GM12864 (cell line): ENCODE results near the gene BNIP3.
"Not testable (repeated sequence)": the region's sequence is repeated elsewhere in the genome, so short reads cannot be mapped to it uniquely, and the experiment has no call there.

Source experiments
- DNase-seq: peaks from one replicate; pipeline ENCODE4 v3.0.0-alpha.2; 2011; ENCODE audit warnings: low read depth
- H3K4me3 ChIP-seq: 2 replicates; pipeline ENCODE4 v1.5.1; 2011; ENCODE audit warnings: mild to moderate bottlenecking, low read depth, low read length, control low read depth
- TF ChIP-seq, protein P1 (sequence below): IDR thresholded peaks from 2 replicates; pipeline ENCODE4 v1.5.1; 2011; ENCODE audit warnings: low read depth, mild to moderate bottlenecking, moderate library complexity, low read length, control low read depth, inconsistent platforms; ENCODE audit errors: missing control alignments

The BNIP3 gene

DNA sequence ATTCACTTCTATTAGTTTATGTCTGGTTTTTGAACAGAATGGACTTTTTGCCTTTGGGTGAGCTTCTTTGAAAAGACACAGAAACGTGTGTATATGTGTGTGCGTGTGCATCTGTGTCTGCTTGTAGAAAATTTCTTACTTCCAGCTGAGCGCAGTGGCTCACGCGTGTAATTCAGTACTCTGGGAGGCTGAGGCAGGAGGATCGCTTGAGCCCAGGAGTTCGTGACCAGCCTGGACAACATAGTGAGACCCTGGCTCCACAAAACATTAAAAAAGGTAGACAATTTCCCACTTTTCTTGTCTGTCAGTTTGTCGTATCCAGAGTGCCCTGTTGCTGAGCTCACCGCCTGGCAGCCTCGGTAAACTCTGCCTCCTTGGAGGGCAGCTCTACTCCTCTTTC lies 55.5 kb downstream of the BNIP3 start:
- TF ChIP-seq, protein P1, sequence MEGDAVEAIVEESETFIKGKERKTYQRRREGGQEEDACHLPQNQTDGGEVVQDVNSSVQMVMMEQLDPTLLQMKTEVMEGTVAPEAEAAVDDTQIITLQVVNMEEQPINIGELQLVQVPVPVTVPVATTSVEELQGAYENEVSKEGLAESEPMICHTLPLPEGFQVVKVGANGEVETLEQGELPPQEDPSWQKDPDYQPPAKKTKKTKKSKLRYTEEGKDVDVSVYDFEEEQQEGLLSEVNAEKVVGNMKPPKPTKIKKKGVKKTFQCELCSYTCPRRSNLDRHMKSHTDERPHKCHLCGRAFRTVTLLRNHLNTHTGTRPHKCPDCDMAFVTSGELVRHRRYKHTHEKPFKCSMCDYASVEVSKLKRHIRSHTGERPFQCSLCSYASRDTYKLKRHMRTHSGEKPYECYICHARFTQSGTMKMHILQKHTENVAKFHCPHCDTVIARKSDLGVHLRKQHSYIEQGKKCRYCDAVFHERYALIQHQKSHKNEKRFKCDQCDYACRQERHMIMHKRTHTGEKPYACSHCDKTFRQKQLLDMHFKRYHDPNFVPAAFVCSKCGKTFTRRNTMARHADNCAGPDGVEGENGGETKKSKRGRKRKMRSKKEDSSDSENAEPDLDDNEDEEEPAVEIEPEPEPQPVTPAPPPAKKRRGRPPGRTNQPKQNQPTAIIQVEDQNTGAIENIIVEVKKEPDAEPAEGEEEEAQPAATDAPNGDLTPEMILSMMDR, result no peak

DNA sequence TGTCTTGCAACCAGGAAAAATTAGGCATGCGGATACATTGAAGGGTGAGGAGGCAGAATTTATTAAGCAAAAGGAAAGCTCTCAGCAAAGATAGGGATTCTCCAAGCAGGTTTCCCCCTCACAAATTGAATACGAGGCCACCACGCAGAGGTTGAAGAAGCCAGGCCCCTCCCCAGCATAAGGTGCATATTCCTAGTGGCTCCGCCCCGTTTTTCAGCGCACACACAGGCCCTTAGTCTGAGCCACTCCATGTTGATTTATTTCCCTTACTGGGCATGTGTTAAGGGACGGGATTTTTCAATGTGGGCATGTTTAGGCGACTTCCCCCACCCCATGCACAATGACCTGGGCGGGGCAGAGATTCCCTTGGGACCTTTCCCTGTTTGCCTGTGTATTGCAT lies 56.0 kb downstream of the BNIP3 start:
- TF ChIP-seq, protein P1, result no peak
- no peak for DNase-seq
- H3K4me3 ChIP-seq, result no peak overlapping the region

More for the DNA sequence above, 55.5 kb downstream of the BNIP3 start:
- H3K4me3 ChIP-seq, result no peak overlapping the region
- DNase-seq, result no peak

DNA sequence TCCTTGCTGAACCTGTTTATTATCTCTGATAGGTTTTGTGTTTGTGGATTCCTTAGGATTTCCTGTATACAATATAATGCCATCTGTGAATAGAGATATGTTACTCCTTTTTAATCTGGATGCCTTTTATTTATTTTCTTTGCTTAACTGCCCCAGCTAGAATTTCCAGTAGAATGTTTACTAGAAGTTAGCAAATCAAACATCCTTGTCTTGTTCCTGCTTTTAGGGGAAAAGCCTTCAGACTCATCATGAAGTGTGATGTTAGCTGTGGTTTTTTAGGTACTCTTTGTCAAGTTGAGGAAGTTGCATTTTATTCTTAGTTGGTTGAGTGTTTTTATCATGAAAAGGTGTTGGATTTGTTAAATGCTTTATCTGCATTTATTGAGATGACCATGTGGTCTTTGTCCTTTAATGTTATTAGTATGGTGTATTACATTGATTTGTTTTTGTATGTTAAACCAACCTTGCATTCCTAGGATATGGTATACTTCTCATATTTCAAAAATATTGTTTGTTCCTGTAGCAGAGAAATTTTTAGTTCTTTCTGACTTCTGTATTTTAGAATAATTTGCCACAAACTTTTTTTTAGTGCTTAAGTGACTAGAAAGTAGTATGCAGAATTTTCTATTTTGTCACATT lies 56.6 kb downstream of the BNIP3 start:
- H3K4me3 ChIP-seq, result no peak overlapping the region
- DNase-seq, result no peak
- TF ChIP-seq, protein P1, result no peak

DNA sequence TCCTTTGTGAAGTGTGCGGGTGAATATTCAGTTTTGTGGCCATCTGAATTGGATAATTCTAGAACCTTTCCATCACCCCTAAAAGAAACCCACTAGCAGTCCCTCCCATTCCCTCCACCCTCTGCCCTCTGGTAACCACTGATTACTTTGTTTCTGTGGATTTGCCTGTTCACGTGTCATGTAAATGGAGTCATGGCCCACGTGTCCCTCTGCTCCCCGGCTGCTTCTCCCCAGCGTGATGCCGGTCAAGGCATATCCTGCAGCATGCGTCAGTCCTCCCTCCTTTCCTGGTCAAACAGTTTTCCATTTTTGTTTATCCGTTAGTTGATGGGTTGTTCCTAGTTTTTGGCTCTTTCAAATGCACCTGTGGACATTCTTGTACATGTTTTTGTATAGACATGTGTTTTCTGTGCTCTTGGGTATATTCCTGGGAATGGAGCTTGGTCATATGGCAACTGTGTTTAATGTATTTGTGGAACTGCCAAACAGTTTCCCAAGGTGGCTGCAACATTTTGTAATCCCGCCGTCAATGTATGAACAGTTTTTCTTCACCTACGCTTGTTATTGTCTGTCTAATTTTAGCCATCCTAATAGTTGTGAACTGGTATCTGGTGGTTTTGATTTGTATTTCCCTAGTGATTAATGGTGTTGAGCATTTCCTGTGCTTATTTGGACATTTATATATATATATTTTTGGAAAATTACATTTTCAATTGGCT lies 58.5 kb downstream of the BNIP3 start:
- DNase-seq, result no peak
- H3K4me3 ChIP-seq, result no peak overlapping the region
- TF ChIP-seq, protein P1, result no peak

DNA sequence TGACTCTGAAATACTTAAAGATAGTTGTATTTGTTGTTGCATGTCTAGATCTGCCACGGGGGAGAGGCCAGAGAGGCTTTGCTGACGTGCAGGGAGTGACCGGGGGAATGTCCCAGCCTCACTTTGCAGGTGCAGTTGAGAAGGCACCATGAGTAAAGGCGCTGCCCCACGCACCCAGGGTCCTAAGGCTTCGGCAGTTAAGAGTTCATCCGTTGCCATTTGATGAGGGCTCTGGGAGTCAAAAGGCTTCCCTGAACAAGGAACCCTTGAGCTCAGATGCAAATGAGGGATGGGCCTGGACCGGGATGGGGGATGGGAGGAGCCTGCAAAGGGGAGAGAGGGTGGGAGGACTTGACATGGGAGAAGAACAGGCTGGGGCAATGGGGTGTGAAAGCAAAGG lies 60.5 kb downstream of the BNIP3 start:
- TF ChIP-seq, protein P1, result no peak
- no peak overlapping the region for H3K4me3 ChIP-seq
- no peak for DNase-seq

DNA sequence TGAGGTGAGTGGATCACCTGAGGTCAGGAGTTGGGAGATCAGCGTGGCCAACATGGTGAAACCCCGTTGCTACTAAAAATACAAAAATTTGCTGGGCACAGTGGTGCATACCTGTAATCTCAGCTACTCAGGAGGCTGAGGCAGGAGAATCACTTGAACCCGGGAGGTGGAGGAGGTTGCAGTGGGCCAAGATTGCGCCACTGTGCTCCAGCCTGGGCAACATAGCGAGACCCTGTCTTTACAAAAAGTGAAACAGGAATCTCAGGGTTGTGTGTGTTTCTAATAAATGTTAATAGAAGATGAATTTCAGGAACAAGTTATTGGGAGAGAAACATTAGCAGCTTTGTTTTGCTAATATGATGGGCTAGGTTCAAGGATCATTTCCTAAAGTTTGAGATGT lies 61.0 kb downstream of the BNIP3 start:
- TF ChIP-seq, protein P1, result no peak

DNA sequence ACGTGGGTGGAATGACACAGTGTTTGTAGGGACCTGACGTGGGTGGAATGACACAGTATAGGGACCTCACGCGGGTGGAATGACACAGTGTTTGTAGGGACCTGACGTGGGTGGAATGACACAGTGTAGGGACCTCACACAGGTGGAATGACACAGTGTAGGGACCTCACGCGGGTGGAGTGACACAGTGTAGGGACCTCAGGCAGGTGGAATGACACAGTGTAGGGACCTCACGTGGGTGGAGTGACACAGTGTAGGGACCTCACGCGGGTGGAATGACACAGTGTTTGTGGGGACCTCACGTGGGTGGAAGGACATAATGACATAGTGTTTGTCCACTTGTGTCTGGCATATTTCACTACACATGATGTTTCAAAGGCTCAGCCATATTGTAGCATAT lies 61.6 kb downstream of the BNIP3 start:
- no peak for DNase-seq
- no peak overlapping the region for H3K4me3 ChIP-seq
- TF ChIP-seq, protein P1, result no peak

More for the DNA sequence above, 61.0 kb downstream of the BNIP3 start:
- DNase-seq, result no peak
- no peak overlapping the region for H3K4me3 ChIP-seq

DNA sequence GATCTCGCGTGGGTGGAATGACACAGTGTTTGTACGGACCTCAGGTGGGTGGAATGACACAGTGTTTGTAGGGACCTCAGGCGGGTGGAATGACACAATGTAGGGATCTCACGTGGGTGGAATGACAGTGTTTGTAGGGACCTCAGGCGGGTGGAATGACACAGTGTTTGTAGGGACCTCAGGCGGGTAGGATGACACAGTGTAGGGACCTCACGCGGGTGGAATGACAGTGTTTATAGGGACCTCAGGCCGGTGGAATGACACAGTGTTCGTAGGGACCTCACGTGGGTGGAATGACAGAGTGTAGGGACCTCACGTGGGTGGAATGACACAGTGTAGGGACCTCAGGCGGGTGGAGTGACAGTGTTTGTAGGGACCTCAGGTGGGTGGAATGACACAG lies 62.3 kb downstream of the BNIP3 start:
- H3K4me3 ChIP-seq, result not testable (repeated sequence)

More for the DNA sequence above, 62.3 kb downstream of the BNIP3 start:
- not testable (repeated sequence) for DNase-seq
